Left ventricle myocardium superior (tissue), 1 donor: ENCODE results near the gene RNF149. TPM values are rescaled to one million over a fixed set of nuclear protein-coding genes. Genes with fewer than 3 reads are reported as not detected.
"Not testable (repeated sequence)": the region's sequence is repeated elsewhere in the genome, so short reads cannot be mapped to it uniquely, and the experiment has no call there.

Experiments
- ATAC-seq: fragments of 200-7000 bp; cut with Tn5 transposase; one replicate; pipeline ENCODE4 v1.9.1; 2020; ENCODE audit warnings: mild to moderate bottlenecking, moderate library complexity
- DNase-seq: peaks from one replicate; pipeline ENCODE4 v3.0.0-alpha.2; 2020
- intact Hi-C: fragments of 100-400 bp; cut with micrococcal nuclease; formaldehyde crosslinking; loops from one replicate; pipeline ENCODE4 v1.11.0; 2022
- microRNA-seq: library from miRNA; unstranded; fragments of <30 nt; microRNA quantifications from one replicate; pipeline ENCODE4 v1.2.0, GENCODE V29; 2020; ENCODE audit warnings: borderline number of aligned reads
- total RNA-seq: library from RNA; stranded (reverse); fragmentation: NEBNext Ultra II Directional; extraction: Animal tissue kit (Norgen Biotek cat#: 25700); gene quantifications from one replicate; pipeline ENCODE4 v1.2.1, GENCODE V29; 2021
- donor health status: DM: no; HTN: yes; CAD: no; lungs with severe emphysema.

RNF149 gene
- total RNA-seq, 1 donor from 2014 or later: 16.6 TPM

DNA sequence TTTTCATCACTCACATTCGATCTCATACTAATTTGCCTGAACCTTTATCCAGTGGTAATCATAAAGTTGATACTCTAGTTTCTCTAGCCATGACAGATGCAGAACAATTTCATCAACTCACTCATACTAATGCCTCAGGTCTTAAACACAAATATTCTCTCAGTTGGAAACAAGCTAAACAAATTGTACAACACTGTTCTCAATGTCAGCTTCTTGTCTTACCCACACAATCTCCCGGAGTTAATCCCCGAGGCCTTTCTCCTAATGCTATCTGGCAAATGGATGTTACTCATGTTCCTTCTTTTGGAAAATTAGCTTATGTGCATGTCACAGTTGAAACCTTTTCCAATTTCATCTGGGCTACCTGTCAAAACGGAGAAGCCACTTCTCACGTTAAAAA, 67.3 kb downstream of the RNF149 start:
- intact Hi-C loops: no loop called here
- DNase-seq (no peak), ATAC-seq (no peak)

DNA sequence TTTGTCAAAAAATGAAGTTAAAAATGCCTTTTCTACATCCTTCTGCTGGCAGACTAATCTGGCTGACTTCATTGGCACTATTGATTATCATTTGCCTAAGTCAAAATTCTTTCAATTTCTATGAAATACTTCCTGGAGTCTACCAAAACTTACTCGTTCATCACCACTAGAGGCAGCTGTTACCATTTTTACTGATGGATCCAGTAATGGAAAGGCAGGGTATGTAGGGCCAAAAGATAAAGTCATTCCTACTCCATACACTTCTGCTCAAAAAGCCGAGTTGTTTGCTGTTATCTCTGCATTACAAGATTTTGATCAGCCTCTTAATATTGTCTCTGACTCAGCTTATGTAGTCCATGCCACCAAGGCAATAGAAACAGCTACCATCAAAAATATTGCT, 67.8 kb downstream of the RNF149 start:
- DNase-seq, intact Hi-C loops, ATAC-seq: not testable (repeated sequence)

DNA sequence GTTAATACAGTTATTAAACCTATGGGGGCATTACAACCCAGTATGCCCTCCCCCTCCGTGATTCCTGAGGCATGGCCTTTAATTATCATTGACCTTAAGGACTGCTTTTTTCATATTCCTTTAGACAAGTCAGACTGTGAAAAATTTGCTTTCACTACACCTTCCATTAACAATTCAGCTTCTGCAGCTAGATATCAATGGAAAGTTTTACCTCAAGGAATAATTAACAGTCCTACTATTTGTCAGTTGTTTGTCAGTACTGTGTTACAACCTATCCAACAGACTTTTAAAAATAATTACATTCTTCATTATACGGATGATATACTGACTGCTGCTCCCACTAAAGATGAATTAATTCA, 68.8 kb downstream of the RNF149 start:
- not testable (repeated sequence) for ATAC-seq, DNase-seq

DNA sequence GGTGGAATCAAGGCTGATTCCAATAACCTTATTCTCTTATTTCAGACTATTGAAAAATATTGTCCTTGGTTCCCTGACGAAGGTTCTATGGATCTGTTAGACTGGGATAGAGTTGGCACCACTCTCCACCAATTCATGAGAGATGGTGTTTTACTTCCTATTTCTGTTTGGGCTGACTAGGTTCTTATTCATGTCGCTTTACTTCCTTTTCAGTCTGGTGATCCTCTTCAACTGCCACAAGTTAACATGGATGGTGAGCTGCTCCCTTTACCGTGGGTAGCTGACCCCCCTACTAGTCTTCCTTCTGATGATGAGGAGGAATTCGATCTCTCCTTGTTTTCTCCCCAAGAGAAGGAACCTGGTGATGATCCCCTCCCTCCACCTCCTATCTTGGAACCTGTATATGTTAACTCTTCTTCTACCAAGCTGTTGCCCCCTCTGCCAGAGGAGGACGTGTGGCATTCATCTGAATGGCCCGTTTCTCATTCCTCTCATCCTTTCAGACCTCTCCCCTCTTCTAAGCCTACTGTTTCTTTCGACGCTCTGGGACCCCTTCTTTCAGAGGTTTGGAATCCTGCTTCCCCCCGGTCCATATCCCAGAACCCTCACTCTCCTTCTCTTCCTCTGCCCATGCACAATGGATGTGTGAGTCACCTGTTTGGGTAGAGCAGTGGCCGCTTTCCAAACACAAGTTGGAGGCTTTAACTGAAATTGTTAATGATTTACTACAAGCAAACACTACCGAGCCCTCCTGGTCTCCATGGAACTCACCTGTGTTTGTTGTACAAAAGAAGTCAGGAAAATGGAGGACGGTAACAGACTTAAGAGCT, 69.4 kb downstream of the RNF149 start:
- no peak for ATAC-seq
- DNase-seq: no peak

More for the DNA sequence above, 68.8 kb downstream of the RNF149 start:
- intact Hi-C loops: not testable (repeated sequence)

DNA sequence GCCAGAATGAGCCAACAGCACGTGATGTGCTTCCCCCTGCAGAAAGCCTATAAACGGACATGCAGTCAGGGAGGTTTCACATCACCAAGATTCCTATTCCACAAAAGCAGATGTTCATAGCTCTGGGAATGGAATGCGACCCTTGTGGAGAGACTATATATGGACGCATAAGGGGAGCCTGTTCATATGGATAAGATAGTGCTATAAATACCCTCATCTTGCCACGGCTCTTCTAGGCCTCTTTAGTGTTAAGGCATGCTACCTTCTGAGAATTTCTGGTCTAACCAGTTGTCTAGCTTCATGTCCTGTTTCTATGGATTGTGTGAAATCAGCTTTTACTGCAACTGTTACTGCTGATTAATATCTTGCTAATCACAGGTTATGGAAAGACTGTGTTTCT, 70.6 kb downstream of the RNF149 start:
- intact Hi-C loops, DNase-seq, ATAC-seq: not testable (repeated sequence)

More for the DNA sequence above, 69.4 kb downstream of the RNF149 start:
- intact Hi-C loops: no loop called here

DNA sequence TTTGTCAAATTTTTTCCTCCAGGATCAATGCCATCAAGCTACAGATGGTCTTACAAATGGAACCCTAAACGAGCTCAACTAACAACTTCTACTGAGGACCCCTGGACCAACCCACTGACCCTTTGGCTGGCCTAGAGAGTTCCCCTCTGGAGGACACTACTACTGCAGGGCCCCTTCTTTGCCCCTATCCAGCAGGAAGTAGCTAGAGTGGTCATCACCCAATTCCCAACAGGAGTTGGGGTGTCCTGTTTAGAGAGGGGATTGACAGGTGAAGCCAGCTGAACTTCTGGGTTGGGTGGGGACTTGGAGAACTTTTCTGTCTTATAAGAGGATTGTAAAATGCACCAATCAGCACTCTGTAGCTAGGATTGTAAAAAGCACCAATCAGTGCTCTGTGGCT, 72.5 kb downstream of the RNF149 start:
- ATAC-seq, DNase-seq, intact Hi-C loops: not testable (repeated sequence)

DNA sequence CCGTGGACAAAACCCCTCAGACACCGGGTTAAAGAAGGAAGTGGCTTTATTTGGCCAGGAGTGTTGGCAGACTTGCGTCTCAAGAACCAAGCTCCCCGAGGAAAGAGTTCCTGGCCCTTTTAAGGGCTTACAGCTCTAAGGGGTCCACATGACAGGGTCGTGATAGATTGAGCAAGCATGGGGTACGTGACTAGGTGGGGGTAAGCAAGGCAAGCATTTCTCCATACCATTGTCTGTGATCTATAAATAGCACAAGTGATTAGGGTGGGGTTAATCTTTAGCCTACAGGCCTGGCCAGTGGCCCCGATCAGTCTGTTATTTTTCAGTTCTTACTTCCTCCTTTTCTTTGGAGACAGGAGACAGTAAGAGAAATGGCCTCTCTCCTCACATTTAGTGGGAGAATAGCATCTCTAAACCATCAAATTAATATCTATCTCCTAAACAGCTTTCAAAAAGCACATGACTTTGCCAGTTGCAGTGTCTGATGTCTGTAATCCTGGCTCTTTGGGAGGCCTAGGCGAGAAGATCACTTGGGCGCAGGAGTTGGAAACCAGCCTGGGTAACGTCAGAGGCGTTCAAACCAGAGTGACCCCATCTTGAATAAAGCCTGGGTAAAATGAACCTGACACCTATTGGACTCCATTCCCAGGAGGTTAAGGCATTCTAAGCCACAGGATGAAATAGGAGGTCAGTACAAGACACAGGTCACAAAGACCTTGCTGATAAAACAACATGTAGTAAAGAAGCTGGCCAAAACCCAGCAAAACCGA, 74.1 kb downstream of the RNF149 start:
- ATAC-seq (no peak), DNase-seq (no peak)
- intact Hi-C loops: no loop called here

DNA sequence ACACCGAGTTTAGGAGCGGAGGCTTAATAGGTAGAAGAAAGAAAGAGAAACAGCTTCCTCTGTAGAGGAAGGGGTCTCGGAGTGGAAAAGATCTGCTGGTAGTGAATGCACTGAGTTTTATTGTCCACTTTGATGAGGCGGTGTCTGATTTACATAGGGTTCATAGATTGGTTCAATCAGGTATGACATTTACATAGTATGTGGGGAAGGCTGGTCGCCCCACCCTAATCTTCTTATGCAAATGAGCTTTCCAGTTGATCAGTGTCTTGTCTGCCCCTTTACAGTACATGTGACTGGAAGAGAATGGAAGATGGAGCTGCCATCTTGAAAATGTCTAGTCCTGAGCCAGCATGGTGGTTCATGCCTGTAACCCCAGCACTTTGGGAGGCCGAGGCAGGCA, 75.7 kb downstream of the RNF149 start:
- no peak for DNase-seq
- no peak for ATAC-seq
- intact Hi-C loops: no loop called here

DNA sequence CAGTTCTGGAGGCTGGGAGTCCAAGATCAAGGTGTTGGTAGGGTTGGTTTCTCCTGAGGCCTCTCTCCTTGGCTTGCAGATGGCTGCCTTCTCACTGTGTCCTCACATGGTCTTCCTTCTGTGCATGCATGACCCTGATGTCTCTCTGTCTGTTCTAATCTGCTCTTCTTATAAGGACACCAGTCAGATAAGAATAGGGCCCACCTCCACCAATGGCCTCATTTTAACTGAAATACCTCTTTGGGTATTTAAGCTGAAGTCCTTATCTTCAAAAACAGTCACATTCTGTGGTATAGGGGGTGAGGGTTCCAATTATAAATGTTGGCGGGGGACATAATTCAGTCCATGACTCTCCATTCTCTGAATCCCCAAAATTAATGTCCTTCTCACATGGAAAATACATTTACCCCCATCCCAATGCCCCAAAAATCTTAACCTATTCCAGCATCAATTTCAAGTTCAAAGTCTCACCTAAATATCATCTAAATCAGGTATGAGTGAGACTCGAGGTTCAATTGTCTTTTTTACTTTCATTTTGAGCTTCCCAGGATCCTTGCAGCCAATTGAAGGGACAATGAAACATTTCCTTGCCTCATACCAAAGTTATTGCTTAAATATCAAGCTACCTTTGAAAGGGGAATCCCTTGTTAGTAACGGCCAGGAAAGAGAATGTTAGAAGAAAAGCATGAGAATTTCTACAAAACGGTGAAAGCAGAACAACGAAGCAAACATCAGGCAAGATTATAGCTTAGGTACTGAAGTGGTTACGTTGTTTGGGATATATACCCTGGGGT, 76.4 kb downstream of the RNF149 start:
- DNase-seq (no peak), ATAC-seq (no peak)
- intact Hi-C loops: no loop called here

DNA sequence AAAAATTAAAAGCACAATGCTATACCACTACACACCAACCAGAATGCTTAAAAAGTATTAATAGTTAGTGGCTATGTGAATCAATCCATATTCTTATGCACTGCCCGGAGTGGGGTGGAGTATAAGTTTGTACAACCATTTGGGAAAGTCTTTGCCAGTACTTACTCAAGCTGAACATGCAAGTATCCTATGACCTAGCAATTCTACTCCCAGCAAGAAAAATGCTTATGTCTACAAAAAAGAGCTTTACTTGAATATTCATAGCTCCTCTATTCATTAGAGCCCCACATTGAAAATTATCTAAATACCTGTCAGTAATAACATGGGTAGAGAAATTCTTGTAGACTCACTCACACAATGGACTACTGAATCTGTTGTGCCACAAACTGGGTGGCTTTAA, 77.3 kb downstream of the RNF149 start:
- DNase-seq (no peak), ATAC-seq (no peak)
- intact Hi-C loops: no loop called here

DNA sequence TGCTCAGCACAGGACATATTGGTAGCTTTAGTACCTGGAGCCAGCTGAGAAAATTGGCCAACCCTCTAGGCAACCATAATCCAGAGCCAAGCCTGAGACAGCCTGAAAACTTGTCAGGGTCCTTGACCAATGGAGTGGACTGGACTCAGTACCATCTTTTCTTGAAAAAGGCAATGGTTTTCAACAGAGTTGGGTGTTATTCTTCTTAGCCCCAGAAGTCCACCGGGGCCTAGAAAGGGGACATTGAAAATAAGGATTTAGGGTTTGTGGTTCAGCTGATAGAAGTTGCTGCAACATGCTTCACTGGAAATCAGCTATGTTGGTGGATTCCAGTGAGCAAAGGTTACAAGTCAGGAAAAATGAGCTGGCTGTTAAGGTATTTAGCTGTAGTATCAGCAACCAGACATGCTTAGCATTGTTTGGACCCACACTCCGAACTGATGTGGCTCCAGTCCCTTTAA, 77.9 kb downstream of the RNF149 start:
- intact Hi-C loops: no loop called here
- no peak for ATAC-seq

More for the DNA sequence above, 77.9 kb downstream of the RNF149 start:
- DNase-seq: no peak

Small RNA genes lying within 50 kb of the gene (microRNA-seq; reads per million reads assigned to microRNA genes)
- not detected for gene MIR5696

Other genes starting within 250 kb of the RNF149 start
- gene TBC1D8, start 157.3 kb downstream of the RNF149 start, total RNA-seq: 47.8 TPM
- gene CNOT11, start 55.8 kb downstream of the RNF149 start, total RNA-seq: 37.4 TPM
- gene CREG2, start 78.8 kb upstream of the RNF149 start, total RNA-seq: not detected
- gene RFX8, start 166.4 kb upstream of the RNF149 start, total RNA-seq: not detected